HEK293T (cell line): ENCODE results near the gene CCDC167.

ENCODE experiments used
- CTCF ChIA-PET: fragments of 350-600 bp; formaldehyde crosslinking; extraction: SDS; loops from one replicate; lab custom pipeline; 2021; ENCODE audit warnings: antibody characterized with exemption, inconsistent platforms; lab: Yijun Ruan, JAX
- POLR2A ChIA-PET: fragments of 350-600 bp; formaldehyde crosslinking; extraction: SDS; loops from one replicate; lab custom pipeline; 2020; ENCODE audit warnings: antibody characterized with exemption, inconsistent platforms; lab: Yijun Ruan, JAX
- DNase-seq: peaks from one replicate; pipeline ENCODE4 v3.0.0; 2012; ENCODE audit warnings: mixed read lengths; ENCODE audit errors: extremely low spot score
- ARNT ChIP-seq: fragments of 450-650 bp; IDR thresholded peaks from 2 replicates; pipeline ENCODE4 v1.6.1; 2017; ENCODE audit warnings: mild to moderate bottlenecking
- BHLHE40 ChIP-seq: fragments of 450-650 bp; IDR thresholded peaks from 2 replicates; pipeline ENCODE4 v1.6.1; 2016; ENCODE audit warnings: mild to moderate bottlenecking, moderate library complexity, borderline replicate concordance
- CTBP1 ChIP-seq: fragments of 450-650 bp; IDR thresholded peaks from 2 replicates; pipeline ENCODE4 v1.6.1; 2016; ENCODE audit warnings: borderline replicate concordance
- ELF4 ChIP-seq: fragments of 450-650 bp; IDR thresholded peaks from 2 replicates; pipeline ENCODE4 v1.6.1; 2017; ENCODE audit warnings: antibody characterized with exemption
- FOXA1 ChIP-seq: fragments of 450-650 bp; IDR thresholded peaks from 2 replicates; pipeline ENCODE4 v1.6.1; 2016; ENCODE audit warnings: mild to moderate bottlenecking
- FOXK2 ChIP-seq: fragments of 450-650 bp; IDR thresholded peaks from 2 replicates; pipeline ENCODE4 v1.6.1; 2016; ENCODE audit warnings: mild to moderate bottlenecking
- FOXM1 ChIP-seq: fragments of 450-650 bp; IDR thresholded peaks from 2 replicates; pipeline ENCODE4 v1.6.1; 2017; ENCODE audit warnings: mild to moderate bottlenecking, borderline replicate concordance
- HDGF ChIP-seq: fragments of 450-650 bp; IDR thresholded peaks from 2 replicates; pipeline ENCODE4 v1.6.1; 2017; ENCODE audit warnings: antibody characterized with exemption, borderline replicate concordance
- L3MBTL2 ChIP-seq: fragments of 450-650 bp; conservative IDR thresholded peaks from 2 replicates; pipeline ENCODE4 v1.6.1; 2016; ENCODE audit warnings: mild to moderate bottlenecking
- LEF1 ChIP-seq: fragments of 450-650 bp; IDR thresholded peaks from 2 replicates; pipeline ENCODE4 v1.6.1; 2017; ENCODE audit warnings: mild to moderate bottlenecking, borderline replicate concordance
- NFRKB ChIP-seq: fragments of 450-650 bp; IDR thresholded peaks from 2 replicates; pipeline ENCODE4 v1.6.1; 2016; ENCODE audit warnings: mild to moderate bottlenecking, moderate library complexity
- SP1 ChIP-seq: fragments of 450-650 bp; IDR thresholded peaks from 2 replicates; pipeline ENCODE4 v1.6.1; 2017
- SUZ12 ChIP-seq: fragments of 450-650 bp; IDR thresholded peaks from 2 replicates; pipeline ENCODE4 v1.6.1; 2016; ENCODE audit warnings: mild to moderate bottlenecking
- TARDBP ChIP-seq: fragments of 450-650 bp; IDR thresholded peaks from 2 replicates; pipeline ENCODE4 v1.6.1; 2016
- ZNF384 ChIP-seq: fragments of 450-650 bp; IDR thresholded peaks from 2 replicates; pipeline ENCODE4 v1.6.1; 2016
- TF ChIP-seq, protein P1 (sequence below): fragments of 450-650 bp; IDR thresholded peaks from 2 replicates; pipeline ENCODE4 v1.6.1; 2016

Gene CCDC167

DNA sequence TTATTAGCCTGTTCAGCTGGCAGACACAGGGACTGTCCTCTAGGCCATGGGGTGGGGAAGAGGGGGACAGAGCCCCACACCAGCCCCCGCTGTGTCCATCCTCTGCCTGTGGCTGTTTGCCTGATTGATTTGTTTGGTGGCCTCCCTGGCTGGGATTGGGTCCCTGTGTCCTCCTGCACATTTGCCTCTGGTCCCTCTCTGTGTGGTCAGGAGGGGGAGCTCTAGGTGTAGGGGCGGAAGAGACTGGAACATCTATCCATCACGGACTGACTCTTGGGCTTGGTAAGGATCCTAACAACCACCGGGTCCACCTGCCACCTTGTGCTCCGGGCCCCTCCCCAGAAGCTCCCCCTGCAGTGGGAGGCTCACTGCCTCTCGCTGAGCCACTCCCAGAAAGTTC, 38.4 kb upstream of the CCDC167 start:
- POLR2A ChIA-PET: no interaction called here
- DNase-seq: peak; percentile 67
- CTCF ChIA-PET: interaction anchor here (0.8 to 2.1 kb wide), 9 partner anchors 9 to 154 kb away, joined by 3 to 10 read pairs (median 5); partner anchors contain the start of gene CCDC167
- TF ChIP-seq ELF4 (no peak), FOXM1 (no peak), HDGF (no peak), FOXA1 (no peak), NFRKB (no peak), BHLHE40 (no peak), ARNT (no peak), TARDBP (no peak), L3MBTL2 (no peak), SUZ12 (no peak), FOXK2 (no peak), LEF1 (no peak)
- TF ChIP-seq, protein P1, sequence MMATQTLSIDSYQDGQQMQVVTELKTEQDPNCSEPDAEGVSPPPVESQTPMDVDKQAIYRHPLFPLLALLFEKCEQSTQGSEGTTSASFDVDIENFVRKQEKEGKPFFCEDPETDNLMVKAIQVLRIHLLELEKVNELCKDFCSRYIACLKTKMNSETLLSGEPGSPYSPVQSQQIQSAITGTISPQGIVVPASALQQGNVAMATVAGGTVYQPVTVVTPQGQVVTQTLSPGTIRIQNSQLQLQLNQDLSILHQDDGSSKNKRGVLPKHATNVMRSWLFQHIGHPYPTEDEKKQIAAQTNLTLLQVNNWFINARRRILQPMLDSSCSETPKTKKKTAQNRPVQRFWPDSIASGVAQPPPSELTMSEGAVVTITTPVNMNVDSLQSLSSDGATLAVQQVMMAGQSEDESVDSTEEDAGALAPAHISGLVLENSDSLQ: no peak

DNA sequence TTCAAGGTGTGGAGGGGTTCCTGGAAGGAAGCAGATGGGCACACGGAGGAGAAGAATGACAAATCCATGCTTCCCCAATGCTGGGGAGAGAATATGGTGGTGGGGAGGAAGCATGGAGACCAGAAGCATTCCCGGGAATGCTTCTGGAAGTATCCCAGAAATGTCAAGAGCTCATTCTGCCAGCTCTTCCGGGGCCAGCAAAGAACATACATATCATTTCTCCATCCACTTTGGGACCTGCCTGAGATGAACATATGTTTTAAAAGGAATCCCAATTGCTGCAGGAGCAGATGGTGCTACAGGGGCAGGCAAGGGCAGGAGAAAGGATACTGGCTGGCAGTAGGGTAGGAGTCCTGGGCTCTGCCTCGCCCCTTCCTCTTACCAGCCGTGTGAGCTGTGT, 37.9 kb upstream of the CCDC167 start:
- CTCF ChIA-PET: interaction anchor here (1.0 to 2.1 kb wide), 5 partner anchors 10 to 155 kb away, joined by 5 to 10 read pairs (median 6); no protein-coding TSS in a partner anchor
- no peak for TF ChIP-seq SUZ12
- TF ChIP-seq FOXM1: no peak
- no peak for TF ChIP-seq TARDBP
- TF ChIP-seq, protein P1: no peak
- TF ChIP-seq LEF1: no peak
- no peak for TF ChIP-seq SP1
- TF ChIP-seq FOXA1: no peak
- TF ChIP-seq BHLHE40: no peak
- TF ChIP-seq NFRKB: no peak
- TF ChIP-seq HDGF: no peak
- TF ChIP-seq FOXK2: no peak
- TF ChIP-seq ELF4: no peak
- TF ChIP-seq ZNF384: no peak
- TF ChIP-seq L3MBTL2: no peak
- POLR2A ChIA-PET: no interaction called here
- DNase-seq: no peak

DNA sequence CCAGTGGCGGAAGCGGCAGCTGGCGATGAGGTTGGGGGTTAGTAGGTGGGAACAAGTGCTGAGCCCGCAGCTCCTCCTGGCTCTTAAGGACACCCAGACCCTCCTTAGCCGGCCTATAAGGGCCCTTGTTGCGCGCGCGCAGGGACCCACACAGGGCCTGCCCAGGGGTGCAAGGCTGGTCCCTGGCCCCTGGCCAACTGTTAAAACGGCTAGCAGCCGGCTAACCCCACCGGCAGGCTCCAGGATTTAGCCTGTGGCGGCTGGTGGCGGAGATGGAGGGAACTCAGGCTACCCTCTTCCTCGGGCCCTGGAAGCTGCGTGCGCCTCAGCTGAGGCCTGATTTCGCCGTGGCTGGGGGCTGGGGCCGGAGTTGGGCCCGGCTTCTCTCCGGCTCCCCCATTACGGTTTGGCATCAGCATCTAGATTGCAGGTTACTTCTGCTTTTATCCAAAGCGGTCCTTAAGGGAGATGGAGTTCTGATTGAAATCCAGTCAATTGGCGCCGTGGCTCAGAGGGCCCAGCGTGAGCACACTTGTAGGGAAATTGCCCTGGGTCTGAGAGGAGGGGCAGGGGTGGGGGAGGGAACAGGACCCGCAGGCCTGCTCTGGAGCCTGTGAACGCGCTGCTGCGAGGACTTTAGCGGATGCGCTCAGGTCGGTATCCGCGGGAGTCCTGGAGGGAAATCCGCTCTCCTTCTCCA, 36.9 kb upstream of the CCDC167 start:
- no peak for TF ChIP-seq ZNF384
- TF ChIP-seq SP1: no peak
- TF ChIP-seq SUZ12: no peak
- no peak for TF ChIP-seq LEF1
- TF ChIP-seq FOXM1: no peak
- CTCF ChIA-PET: no interaction called here
- POLR2A ChIA-PET: no interaction called here
- no peak for DNase-seq

DNA sequence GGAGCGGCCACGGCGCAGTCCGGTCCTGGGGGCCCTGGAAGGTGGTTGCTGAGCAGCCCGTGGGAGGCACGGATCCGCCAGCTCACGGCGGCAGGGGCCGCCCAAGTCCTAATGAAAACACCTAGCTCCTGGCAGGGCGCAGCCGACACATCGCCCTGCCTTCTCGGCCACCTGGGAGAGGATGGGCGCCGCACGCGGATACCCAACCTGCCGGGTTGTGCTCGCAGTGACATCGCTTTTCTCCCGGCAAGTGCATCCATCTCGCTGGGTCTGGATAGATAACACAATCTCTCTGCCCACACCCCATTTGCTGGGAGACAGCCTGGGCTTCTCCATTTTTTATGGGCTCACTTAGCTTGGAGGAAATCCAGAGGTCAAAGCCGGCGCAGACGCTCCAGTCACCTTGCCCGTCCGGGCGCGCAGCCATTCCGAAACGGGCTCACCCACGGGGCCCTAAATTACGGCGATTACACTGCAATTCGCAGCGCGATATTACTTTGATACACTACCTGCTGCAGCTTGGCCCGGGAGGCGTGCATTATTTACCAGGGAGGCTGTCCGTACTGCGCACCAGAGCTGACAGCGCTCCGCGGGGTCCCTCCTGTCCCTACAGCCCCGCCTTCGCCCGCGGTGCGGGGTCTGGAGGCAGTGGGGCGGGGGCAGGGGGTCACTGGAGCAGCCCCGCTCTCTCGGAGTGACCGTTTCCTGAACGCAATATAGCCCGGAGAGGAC, 36.2 kb upstream of the CCDC167 start:
- POLR2A ChIA-PET: no interaction called here
- DNase-seq: no peak
- no peak for TF ChIP-seq ARNT
- TF ChIP-seq SP1: no peak
- no peak for TF ChIP-seq ELF4
- no peak for TF ChIP-seq FOXK2
- no peak for TF ChIP-seq FOXM1
- TF ChIP-seq CTBP1: no peak
- TF ChIP-seq HDGF: no peak
- no peak for TF ChIP-seq L3MBTL2
- TF ChIP-seq ZNF384: no peak
- TF ChIP-seq NFRKB: no peak
- TF ChIP-seq FOXA1: no peak
- TF ChIP-seq BHLHE40: no peak
- TF ChIP-seq LEF1: no peak
- CTCF ChIA-PET: no interaction called here

DNA sequence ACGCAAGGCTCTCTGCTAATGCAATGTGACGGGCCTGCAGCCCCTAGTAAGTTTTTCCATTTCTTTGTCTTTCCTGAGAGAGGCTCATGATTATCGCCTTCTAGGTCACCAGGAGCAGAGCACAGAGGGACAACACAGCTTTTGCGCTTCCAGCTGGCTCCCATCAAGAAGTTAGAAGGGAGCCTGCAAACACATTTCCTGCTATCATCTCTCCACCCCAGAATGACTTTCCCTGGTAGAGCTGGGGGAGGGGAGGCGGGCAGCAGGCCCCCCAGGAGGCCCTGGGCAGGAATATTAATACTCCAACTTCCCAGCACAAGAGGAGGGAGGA, 35.7 kb upstream of the CCDC167 start:
- POLR2A ChIA-PET: no interaction called here
- no peak for DNase-seq
- no peak for TF ChIP-seq HDGF
- TF ChIP-seq L3MBTL2: no peak
- TF ChIP-seq FOXK2: no peak
- CTCF ChIA-PET: no interaction called here

DNA sequence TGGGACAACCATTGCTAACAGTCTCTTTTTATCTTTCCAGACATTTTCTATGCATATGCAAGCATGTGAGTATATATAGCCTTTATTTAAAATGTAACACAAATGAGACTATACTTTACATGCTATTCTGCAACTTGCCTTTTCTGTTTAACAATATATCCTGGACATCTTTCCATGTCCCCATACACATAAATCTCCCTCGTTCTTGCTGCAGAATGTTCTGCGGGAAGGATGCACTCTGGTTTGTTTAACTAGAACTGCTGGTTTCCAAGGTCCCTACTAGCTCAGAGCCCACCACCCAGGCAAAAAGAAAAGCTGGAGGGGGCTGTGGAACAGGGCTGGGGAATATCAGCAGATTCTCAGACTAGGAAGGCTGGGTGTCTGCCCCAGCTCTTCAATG, 35.2 kb upstream of the CCDC167 start:
- CTCF ChIA-PET: no interaction called here
- no peak for TF ChIP-seq FOXK2
- no peak for TF ChIP-seq SUZ12
- TF ChIP-seq L3MBTL2: no peak
- TF ChIP-seq FOXA1: no peak
- no peak for TF ChIP-seq HDGF
- no peak for TF ChIP-seq ARNT
- no peak for TF ChIP-seq NFRKB
- no peak for TF ChIP-seq CTBP1
- no peak for TF ChIP-seq BHLHE40
- TF ChIP-seq, protein P1: no peak
- TF ChIP-seq ELF4: no peak
- TF ChIP-seq SP1: no peak
- no peak for TF ChIP-seq TARDBP
- no peak for TF ChIP-seq LEF1
- TF ChIP-seq ZNF384: no peak
- no peak for TF ChIP-seq FOXM1
- DNase-seq: no peak
- POLR2A ChIA-PET: no interaction called here
